ENCODE results near the gene HMGB1. TPM values are rescaled to one million over a fixed set of nuclear protein-coding genes. Genes with fewer than 3 reads are reported as not detected.
"Not testable (repeated sequence)": the region's sequence is repeated elsewhere in the genome, so short reads cannot be mapped to it uniquely, and the experiment has no call there.

Gene HMGB1
- total RNA-seq, 1 experiment from 2014 or later, result 846 TPM

- no peak for DNase-seq (ENCODE audit: low spot score)
Measured at GRCh38 chr13:30466358-30466714, 600 bp upstream of the HMGB1 start.

GRCh38 chr13:30465343-30465592, 468 bp downstream of the HMGB1 start:
- DNase-seq (ENCODE audit: low spot score), result no peak

- DNase-seq (ENCODE audit: low spot score), result peak; percentile 66
Measured at GRCh38 chr13:30464496-30465342, 1.0 kb downstream of the HMGB1 start.

DNA sequence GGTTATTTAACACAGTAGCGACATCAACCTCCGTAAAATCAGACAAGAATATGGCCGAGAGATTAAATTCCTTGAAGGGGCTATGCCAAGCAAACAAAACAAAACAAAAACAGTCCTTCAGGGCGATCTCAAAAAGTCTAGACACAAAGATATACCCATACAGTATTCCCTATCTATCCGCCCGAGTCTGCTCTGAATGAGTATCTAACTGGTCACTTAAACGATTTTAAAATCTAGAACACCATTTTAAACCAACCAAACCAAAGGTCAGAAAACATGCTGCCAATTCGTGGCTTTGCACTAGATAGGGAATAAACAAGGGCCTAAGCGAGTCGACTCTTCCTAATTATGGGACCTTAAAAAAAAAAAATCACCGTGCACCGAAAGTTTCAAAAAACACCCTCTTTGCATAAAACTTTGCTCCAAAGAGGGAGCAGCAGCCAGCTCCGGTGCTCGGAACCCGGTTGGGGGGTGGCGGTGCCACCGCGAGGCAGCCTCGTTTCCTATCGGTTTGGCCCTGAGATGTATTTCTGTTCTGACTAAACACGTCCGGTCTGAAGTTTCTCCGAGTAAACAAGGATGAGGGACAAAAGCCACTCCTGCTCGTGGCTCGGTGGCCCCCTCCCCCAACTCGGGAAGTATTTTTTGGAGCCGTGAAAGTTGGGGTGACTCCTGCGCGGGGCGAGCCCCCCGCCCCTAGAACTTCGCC, 1.8 kb downstream of the HMGB1 start:
- peak; percentile 34 for DNase-seq (ENCODE audit: low spot score)

DNA sequence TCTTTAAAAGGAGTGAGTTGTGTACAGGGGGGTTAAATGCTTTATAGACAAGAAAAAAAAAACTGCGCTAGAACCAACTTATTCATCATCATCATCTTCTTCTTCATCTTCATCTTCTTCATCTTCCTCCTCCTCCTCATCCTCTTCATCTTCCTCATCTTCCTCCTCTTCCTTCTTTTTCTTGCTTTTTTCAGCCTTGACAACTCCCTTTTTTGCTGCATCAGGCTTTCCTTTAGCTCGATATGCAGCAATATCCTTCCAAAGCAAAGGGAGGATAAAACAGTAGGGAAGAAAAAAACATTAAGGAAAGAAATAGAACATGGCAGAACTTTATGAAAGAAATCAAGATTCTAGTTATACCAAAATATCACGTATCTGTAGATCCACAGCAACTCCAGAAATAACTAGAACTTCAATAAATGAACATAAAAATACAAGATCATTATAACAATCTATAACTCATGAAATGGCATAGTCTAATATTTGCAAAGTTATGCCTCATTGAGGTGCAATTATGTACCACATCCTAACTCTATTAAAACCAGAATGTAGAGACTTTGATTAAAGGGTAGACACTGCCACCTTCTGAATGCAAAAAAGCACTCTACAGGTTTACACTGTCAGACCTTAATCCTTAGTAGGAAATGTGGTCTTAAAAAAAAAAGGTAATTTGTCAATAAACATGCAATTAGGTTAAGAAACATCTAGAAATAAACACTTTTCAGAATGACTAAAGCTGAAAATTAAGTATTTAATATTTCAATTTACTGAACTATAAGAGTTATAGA, 4.3 kb downstream of the HMGB1 start:
- not testable (repeated sequence) for DNase-seq (ENCODE audit: low spot score)

- no peak for DNase-seq (ENCODE audit: low spot score)
Measured at GRCh38 chr13:30457306-30457891, 8.3 kb downstream of the HMGB1 start.

GRCh38 chr13:30456290-30456689, 9.4 kb downstream of the HMGB1 start:
- DNase-seq (ENCODE audit: low spot score), result no peak

GRCh38 chr13:30454991-30455390, 10.7 kb downstream of the HMGB1 start:
- DNase-seq (ENCODE audit: low spot score), result no peak

DNA sequence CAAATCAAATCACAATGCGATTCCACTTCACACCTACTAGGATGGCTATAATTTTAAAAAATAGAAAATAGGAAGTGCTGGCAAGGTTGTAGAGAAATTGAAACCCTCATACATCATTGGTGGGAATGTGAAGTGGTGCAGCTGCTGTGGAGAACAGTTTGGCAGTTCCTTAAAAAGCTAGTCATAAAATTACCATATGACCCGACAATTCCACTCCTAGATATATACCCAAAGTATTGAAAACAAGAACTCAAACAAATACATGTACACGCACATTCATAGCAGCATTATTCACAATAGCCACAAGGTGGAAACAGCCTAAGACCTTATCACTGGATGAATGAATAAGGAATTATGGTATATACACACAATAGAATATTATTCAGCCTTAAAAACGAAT, 12.0 kb downstream of the HMGB1 start:
- no peak for DNase-seq (ENCODE audit: low spot score)

- not testable (repeated sequence) for DNase-seq (ENCODE audit: low spot score)
Measured at GRCh38 chr13:30451476-30451875, 14.3 kb downstream of the HMGB1 start.

DNA sequence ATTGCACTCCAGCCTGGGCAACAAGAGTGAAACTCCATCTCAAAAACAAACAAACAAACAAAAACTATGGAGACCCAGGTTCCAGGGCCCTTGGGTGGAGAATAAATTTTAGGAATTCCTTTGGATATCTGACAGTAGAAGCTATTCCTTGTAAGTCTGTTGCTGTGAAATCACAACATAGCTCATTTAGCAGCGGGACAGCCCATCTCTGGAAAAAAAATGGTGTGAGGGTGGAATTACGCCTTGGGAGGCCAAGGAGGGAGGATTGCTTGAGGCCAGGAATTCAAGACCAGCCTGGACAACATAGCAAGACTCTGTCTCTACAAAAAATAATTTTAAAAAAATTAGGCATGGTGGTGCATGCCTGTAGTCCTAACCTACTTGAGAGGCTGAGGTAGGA, 15.7 kb downstream of the HMGB1 start:
- no peak for DNase-seq (ENCODE audit: low spot score)

- DNase-seq (ENCODE audit: low spot score), result no peak
Measured at GRCh38 chr13:30448441-30448840, 17.3 kb downstream of the HMGB1 start.

GRCh38 chr13:30446126-30446500, 19.6 kb downstream of the HMGB1 start:
- DNase-seq (ENCODE audit: low spot score), result no peak

GRCh38 chr13:30443957-30444404, 21.8 kb downstream of the HMGB1 start:
- no peak for DNase-seq (ENCODE audit: low spot score)

- DNase-seq (ENCODE audit: low spot score), result not testable (repeated sequence)
Measured at GRCh38 chr13:30443491-30443890, 22.2 kb downstream of the HMGB1 start.

DNA sequence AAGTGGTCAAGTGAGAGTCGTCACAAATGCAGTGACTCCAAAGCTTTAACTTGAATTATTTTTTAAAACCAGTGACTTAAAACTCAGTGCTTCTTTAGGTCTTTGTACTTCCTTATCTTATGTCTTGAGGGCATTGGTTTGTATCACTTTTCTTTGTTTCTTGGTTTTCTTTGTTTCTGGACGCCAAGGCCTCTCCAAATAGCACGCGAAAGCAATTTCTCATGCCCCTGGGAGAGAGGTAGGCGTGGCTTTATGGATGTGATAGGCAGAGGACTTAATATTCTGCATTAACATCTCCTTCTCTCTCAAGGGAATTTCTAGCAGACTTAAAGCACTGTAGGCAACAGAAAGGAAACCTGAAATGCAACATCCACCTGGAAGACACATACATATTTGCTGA, 22.8 kb downstream of the HMGB1 start:
- no peak for DNase-seq (ENCODE audit: low spot score)

- DNase-seq (ENCODE audit: low spot score), result no peak
Measured at GRCh38 chr13:30440910-30441703, 24.6 kb downstream of the HMGB1 start.

- DNase-seq (ENCODE audit: low spot score), result no peak
Measured at GRCh38 chr13:30438286-30438685, 27.4 kb downstream of the HMGB1 start.

- no peak for DNase-seq (ENCODE audit: low spot score)
Measured at GRCh38 chr13:30437177-30437576, 28.6 kb downstream of the HMGB1 start.

DNA sequence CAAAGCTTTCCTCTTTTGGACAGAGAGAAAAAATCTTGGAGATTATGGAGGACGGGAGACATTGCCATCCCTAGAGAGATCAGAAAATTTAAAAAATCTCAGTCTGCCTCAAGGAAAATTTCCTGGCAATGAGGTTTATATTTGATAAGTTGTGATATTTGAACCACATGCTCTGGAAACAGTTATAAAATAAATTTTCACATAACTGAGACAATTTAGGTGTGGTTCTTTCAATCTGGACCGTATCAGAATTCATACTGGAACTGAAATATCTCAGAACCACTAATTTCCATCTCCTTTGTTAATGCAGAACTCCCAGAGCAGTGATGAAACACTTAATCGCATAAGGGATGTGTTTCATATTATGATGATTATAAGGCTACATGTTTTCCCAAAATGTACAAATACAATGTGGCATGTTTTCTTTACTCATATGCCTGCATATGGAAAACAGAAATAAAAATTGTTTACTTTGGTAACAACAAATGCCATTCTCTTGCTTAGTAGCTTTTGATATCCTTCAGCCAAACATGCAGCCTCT, 29.8 kb downstream of the HMGB1 start:
- no peak for DNase-seq (ENCODE audit: low spot score)

DNA sequence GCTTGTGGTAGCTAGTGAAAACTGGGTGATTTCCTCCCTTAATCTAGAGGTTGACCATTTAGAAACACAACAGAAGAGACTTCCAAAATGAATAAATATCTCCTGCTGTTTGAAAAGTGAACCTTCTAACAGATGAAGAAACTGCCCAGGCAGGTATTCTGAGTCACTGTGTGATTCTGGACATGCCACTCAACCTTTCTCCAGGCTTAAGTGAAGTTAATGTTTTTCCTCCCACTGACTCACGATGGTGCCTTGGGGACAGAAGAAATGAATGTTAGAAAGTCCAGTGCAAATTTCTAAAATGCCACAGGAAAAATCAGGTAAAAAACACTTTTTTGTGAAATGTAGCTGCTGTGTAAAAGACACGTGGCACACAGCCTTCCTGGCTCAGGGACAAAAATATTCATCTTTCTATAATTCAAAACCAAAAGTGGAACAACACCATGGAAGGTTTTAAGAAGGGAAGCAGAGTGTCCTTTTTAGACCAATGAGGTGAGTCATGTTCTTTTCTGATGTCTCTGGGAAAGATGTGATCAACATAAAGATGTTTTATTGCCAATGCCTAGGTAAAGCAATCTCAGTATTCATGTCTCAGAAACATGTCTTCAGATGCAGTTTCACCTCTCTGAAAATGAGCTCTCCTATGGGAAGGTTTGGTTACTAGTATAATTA, 34.3 kb downstream of the HMGB1 start:
- no peak for DNase-seq (ENCODE audit: low spot score)
